Hepatocyte (in vitro differentiated cells): ENCODE data around the gene PRPF39.

Experiments
- CTCF ChIP-seq: fragments of 200-600 bp; sonication (generic); IDR thresholded peaks from 2 replicates; pipeline ENCODE4 v1.5.1; 2016; ENCODE audit warnings: antibody characterized with exemption, mild to moderate bottlenecking; ENCODE audit not compliant: poor library complexity
- EZH2 ChIP-seq: fragments of 200-600 bp; sonication (generic); IDR thresholded peaks from 2 replicates; pipeline ENCODE4 v1.6.1; 2016; ENCODE audit warnings: antibody characterized with exemption, mild to moderate bottlenecking, borderline replicate concordance

DNA sequence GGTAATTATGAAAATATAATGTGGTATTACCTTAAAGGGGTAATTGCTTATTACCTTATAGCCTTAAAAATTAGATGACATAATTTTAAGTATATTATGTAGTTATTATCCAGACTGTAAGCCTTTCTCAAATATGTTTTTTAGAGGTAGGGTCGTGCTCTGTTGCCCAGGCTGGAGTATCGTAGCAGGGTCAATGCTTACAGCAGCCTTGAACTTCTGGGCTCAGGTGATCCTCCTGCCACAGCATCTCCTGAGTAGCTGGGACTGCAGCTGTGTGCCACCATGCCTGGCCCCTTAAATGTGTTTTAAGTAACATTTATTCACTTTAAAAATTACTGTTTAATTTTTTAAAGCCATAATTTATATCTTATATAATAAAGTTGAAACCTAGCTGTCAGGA is 10.4 kb downstream of the PRPF39 start:
- no peak for TF ChIP-seq CTCF
- TF ChIP-seq EZH2, result no peak
